Measurements from ENCODE around the gene PLPP6.
"Not testable (repeated sequence)": the region's sequence is repeated elsewhere in the genome, so short reads cannot be mapped to it uniquely, and the experiment has no call there.

PLPP6 gene

DNA sequence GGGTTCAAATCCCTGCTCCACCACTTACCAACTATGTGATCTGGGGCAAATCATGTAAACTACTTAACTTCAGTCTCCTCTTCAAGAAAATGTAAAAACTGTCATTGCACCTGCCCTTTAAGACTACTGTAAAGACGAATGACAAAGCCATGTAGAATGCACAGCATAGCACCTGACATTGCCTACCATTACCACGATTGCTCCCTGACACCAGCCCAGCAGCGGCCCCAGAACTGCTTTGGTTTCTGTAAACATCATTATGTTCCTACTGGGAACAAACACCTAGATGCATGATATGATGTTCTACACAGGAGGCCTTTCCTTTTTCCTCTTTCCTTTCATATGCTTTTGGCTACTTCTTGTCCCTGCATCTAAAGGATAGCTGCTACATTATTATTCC, 23.1 kb upstream of the PLPP6 start:
- no peak overlapping the region for H3K4me3 ChIP-seq (ENCODE audit: low read depth in 1 of 2, low read length in 2 of 2)
- H3K36me3 ChIP-seq (ENCODE audit: control insufficient read depth in 1 of 2, insufficient read depth in 2 of 2, low read length in 2 of 2), result peaks cover 0 to 2% of the 10 kb centered on the region in 2 donors
- no peaks in the 10 kb centered on the region for H3K27me3 ChIP-seq (ENCODE audit: control insufficient read depth in 1 of 2, insufficient read depth in 2 of 2, low read length in 2 of 2)
- H3K9ac ChIP-seq (ENCODE audit: low read depth in 1 of 2, low read length in 2 of 2), result no peak overlapping the region
- no peak overlapping the region for H3K27ac ChIP-seq (ENCODE audit: low read depth, low read length)
- H3K4me1 ChIP-seq (ENCODE audit: control insufficient read depth in 1 of 2, insufficient read depth in 2 of 2, low read length in 2 of 2), result no peaks in the 10 kb centered on the region
- H3K9me3 ChIP-seq (ENCODE audit: control insufficient read depth in 1 of 2, low read length in 2 of 2), result no peaks in the 10 kb centered on the region

DNA sequence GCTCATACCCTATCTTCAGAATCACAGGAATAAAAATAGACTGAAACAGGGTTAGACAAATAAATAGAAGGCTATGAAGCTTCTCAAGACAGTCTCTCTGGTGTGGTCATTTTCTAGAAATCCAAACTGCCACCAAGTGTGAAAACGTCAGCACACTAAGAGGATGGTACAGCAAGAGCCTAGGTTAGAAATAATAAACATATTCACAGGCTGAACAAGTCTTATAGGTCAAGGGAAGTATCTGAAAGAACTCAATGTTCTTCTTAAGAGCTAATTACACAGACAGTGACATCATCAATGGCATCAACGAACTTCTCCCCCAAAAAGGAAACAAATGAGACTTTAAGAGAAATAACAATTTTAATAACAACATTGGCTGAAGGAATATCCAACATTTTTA, 22.7 kb upstream of the PLPP6 start:
- no peak overlapping the region for H3K4me3 ChIP-seq (ENCODE audit: low read depth in 1 of 2, low read length in 2 of 2)
- no peaks in the 10 kb centered on the region for H3K4me1 ChIP-seq (ENCODE audit: control insufficient read depth in 1 of 2, insufficient read depth in 2 of 2, low read length in 2 of 2)
- no peak overlapping the region for H3K9ac ChIP-seq (ENCODE audit: low read depth in 1 of 2, low read length in 2 of 2)
- no peaks in the 10 kb centered on the region for H3K9me3 ChIP-seq (ENCODE audit: control insufficient read depth in 1 of 2, low read length in 2 of 2)
- H3K36me3 ChIP-seq (ENCODE audit: control insufficient read depth in 1 of 2, insufficient read depth in 2 of 2, low read length in 2 of 2), result peaks cover 0 to 2% of the 10 kb centered on the region in 2 donors
- no peaks in the 10 kb centered on the region for H3K27me3 ChIP-seq (ENCODE audit: control insufficient read depth in 1 of 2, insufficient read depth in 2 of 2, low read length in 2 of 2)
- H3K27ac ChIP-seq (ENCODE audit: low read depth, low read length), result no peak overlapping the region

DNA sequence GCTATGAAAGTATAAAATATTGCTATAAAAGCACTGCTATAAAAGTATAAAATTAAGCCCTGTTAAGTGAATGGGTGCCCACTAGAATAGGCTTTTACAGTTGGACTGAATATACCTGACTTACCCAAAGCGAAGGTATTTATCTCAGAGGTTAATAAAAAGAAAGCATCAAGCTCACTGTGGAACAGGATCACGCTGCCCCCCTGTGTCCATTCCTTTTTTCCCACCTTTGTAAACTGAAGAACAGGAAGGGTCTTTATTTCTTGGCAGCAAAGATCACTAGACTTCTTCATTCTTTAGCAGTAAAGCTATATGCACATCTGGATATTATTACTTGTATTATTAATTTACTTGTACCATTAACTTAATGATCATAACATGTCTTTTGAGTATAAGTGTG, 22.1 kb upstream of the PLPP6 start:
- H3K27me3 ChIP-seq (ENCODE audit: control insufficient read depth in 1 of 2, insufficient read depth in 2 of 2, low read length in 2 of 2), result no peaks in the 10 kb centered on the region
- H3K9me3 ChIP-seq (ENCODE audit: control insufficient read depth in 1 of 2, low read length in 2 of 2), result no peaks in the 10 kb centered on the region
- H3K27ac ChIP-seq (ENCODE audit: low read depth, low read length), result no peak overlapping the region
- H3K36me3 ChIP-seq (ENCODE audit: control insufficient read depth in 1 of 2, insufficient read depth in 2 of 2, low read length in 2 of 2), result peaks cover 0 to 2% of the 10 kb centered on the region in 2 donors
- H3K9ac ChIP-seq (ENCODE audit: low read depth in 1 of 2, low read length in 2 of 2), result no peak overlapping the region
- H3K4me3 ChIP-seq (ENCODE audit: low read depth in 1 of 2, low read length in 2 of 2), result no peak overlapping the region
- no peaks in the 10 kb centered on the region for H3K4me1 ChIP-seq (ENCODE audit: control insufficient read depth in 1 of 2, insufficient read depth in 2 of 2, low read length in 2 of 2)

DNA sequence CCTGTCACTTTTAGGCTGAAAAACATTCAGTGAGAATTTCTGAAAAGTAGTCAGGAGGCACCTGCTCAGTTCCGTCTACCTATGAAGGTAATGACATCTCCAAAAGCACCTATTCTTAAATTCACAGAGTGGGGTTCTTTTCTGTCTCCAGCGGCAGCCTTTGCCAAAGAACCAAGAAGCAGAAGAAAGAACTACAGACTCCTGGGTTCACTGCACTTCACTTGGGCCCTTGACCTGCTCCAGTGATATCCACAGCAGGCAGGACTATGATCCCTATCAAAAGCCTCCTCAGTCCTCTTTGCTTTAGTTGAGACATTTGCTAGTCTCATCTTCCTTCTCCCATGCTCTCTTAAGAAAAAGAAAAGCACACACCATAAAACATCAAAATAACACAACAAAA, 19.7 kb upstream of the PLPP6 start:
- no peak overlapping the region for H3K9ac ChIP-seq (ENCODE audit: low read depth in 1 of 2, low read length in 2 of 2)
- H3K9me3 ChIP-seq (ENCODE audit: control insufficient read depth in 1 of 2, low read length in 2 of 2), result no peaks in the 10 kb centered on the region
- no peaks in the 10 kb centered on the region for H3K4me1 ChIP-seq (ENCODE audit: control insufficient read depth in 1 of 2, insufficient read depth in 2 of 2, low read length in 2 of 2)

DNA sequence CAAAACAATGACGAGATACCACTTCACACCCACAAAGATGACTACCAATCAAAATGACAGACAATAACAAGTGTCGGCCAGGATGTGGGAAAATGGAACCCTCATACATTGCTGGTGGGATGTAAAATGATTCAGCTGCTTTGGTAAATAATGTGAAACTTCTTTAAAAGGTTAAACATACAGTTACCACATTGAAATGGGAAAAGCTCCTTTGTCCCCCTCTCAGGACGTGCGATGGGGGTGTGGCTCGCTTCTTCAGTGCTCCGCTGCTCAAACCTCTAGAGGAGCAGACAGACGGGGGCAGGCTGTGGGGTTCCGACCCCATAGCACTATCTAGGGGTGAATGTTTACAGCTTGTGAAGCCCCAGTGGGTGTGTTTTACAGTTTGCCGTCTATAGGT, 8.0 kb upstream of the PLPP6 start:
- H3K27ac ChIP-seq (ENCODE audit: low read depth, low read length), result no peak overlapping the region
- no peaks in the 10 kb centered on the region for H3K27me3 ChIP-seq (ENCODE audit: control insufficient read depth in 1 of 2, insufficient read depth in 2 of 2, low read length in 2 of 2)
- no peak overlapping the region for H3K4me3 ChIP-seq (ENCODE audit: low read depth in 1 of 2, low read length in 2 of 2)
- H3K9me3 ChIP-seq (ENCODE audit: control insufficient read depth in 1 of 2, low read length in 2 of 2), result no peaks in the 10 kb centered on the region
- H3K9ac ChIP-seq (ENCODE audit: low read depth in 1 of 2, low read length in 2 of 2), result no peak overlapping the region
- peaks cover 0 to 15% of the 10 kb centered on the region in 2 donors for H3K36me3 ChIP-seq (ENCODE audit: control insufficient read depth in 1 of 2, insufficient read depth in 2 of 2, low read length in 2 of 2)
- H3K4me1 ChIP-seq (ENCODE audit: control insufficient read depth in 1 of 2, insufficient read depth in 2 of 2, low read length in 2 of 2), result no peaks in the 10 kb centered on the region

More for the DNA sequence above, 19.7 kb upstream of the PLPP6 start:
- no peaks in the 10 kb centered on the region for H3K27me3 ChIP-seq (ENCODE audit: control insufficient read depth in 1 of 2, insufficient read depth in 2 of 2, low read length in 2 of 2)
- peaks cover 0 to 2% of the 10 kb centered on the region in 2 donors for H3K36me3 ChIP-seq (ENCODE audit: control insufficient read depth in 1 of 2, insufficient read depth in 2 of 2, low read length in 2 of 2)
- H3K27ac ChIP-seq (ENCODE audit: low read depth, low read length), result no peak overlapping the region
- H3K4me3 ChIP-seq (ENCODE audit: low read depth in 1 of 2, low read length in 2 of 2), result no peak overlapping the region

DNA sequence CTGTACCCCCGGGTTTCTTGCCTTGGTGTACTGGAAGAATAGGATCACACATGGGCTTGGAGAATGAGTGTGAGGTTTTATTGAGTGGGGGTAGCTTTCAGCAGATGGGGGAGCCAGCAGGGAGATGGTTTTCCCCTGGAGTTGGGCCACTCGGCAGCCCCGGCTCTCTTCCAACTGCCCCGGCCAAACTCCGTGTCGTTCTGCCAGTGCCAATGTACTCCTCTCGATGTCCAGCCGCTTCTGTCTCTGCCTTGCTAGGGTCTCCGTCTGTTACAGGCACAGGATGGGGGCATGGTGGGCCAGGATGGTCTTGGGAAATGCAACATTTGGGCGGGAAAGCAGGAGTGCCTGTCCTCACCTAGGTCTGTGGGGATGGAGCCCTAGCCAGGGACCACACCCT, 7.6 kb upstream of the PLPP6 start:
- Histone ChIP-seq H3K4me3 (ENCODE audit: low read depth in 1 of 2, low read length in 2 of 2) (no peak overlapping the region), H3K27ac (ENCODE audit: low read depth, low read length) (no peak overlapping the region), H3K36me3 (ENCODE audit: control insufficient read depth in 1 of 2, insufficient read depth in 2 of 2, low read length in 2 of 2) (peaks cover 0 to 15% of the 10 kb centered on the region in 2 donors), H3K9ac (ENCODE audit: low read depth in 1 of 2, low read length in 2 of 2) (no peak overlapping the region), H3K27me3 (ENCODE audit: control insufficient read depth in 1 of 2, insufficient read depth in 2 of 2, low read length in 2 of 2) (no peaks in the 10 kb centered on the region), H3K9me3 (ENCODE audit: control insufficient read depth in 1 of 2, low read length in 2 of 2) (no peaks in the 10 kb centered on the region), H3K4me1 (ENCODE audit: control insufficient read depth in 1 of 2, insufficient read depth in 2 of 2, low read length in 2 of 2) (no peaks in the 10 kb centered on the region)

DNA sequence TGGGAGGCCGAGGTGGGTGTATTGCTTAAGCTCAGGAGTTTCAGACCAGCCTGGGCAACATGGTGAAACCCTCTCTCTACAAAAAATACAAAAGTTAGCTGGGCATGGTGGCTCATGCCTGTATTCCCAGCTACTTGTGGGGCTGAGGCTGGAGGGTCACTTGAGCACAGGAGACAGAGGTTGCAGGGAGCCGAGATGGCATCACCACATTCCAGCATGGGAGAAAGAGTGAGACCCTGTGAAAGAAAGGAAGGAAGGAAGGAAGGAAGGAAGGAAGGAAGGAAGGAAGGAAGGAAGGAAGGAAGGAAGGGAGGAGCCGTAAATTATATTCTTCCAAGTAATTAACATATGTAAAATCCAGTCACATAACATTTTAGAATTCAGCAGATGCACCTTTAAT, 5.9 kb upstream of the PLPP6 start:
- H3K27me3 ChIP-seq (ENCODE audit: control insufficient read depth in 1 of 2, insufficient read depth in 2 of 2, low read length in 2 of 2); H3K27ac ChIP-seq (ENCODE audit: low read depth, low read length); H3K9me3 ChIP-seq (ENCODE audit: control insufficient read depth in 1 of 2, low read length in 2 of 2); H3K4me3 ChIP-seq (ENCODE audit: low read depth in 1 of 2, low read length in 2 of 2); H3K9ac ChIP-seq (ENCODE audit: low read depth in 1 of 2, low read length in 2 of 2); H3K4me1 ChIP-seq (ENCODE audit: control insufficient read depth in 1 of 2, insufficient read depth in 2 of 2, low read length in 2 of 2): not testable (repeated sequence)
- H3K36me3 ChIP-seq (ENCODE audit: control insufficient read depth in 1 of 2, insufficient read depth in 2 of 2, low read length in 2 of 2), result peaks cover 0 to 15% of the 10 kb centered on the region in 2 donors

DNA sequence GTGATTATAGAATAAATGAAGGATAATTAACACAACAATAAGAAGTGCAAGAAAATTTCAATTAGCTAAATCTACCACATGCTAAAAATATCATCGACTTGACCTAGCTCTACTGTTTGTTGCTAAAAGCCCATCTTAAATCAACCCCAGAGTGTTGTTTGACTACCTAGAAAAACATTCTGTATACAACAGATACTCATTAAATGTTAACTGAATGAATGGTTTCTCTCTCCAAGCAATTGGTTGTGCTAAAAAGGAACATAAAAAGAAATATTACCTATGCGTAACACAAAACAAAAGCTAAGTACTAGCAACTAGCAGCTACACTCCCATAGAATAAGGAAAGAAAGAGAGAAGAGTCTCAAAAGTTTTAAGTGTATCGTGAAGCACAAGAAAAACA, 5.5 kb upstream of the PLPP6 start:
- Histone ChIP-seq H3K27me3 (ENCODE audit: control insufficient read depth in 1 of 2, insufficient read depth in 2 of 2, low read length in 2 of 2) (no peaks in the 10 kb centered on the region), H3K9me3 (ENCODE audit: control insufficient read depth in 1 of 2, low read length in 2 of 2) (no peaks in the 10 kb centered on the region), H3K4me1 (ENCODE audit: control insufficient read depth in 1 of 2, insufficient read depth in 2 of 2, low read length in 2 of 2) (peaks cover 0 to 3% of the 10 kb centered on the region in 2 donors), H3K27ac (ENCODE audit: low read depth, low read length) (no peak overlapping the region), H3K4me3 (ENCODE audit: low read depth in 1 of 2, low read length in 2 of 2) (no peak overlapping the region), H3K36me3 (ENCODE audit: control insufficient read depth in 1 of 2, insufficient read depth in 2 of 2, low read length in 2 of 2) (peaks cover 0 to 15% of the 10 kb centered on the region in 2 donors), H3K9ac (ENCODE audit: low read depth in 1 of 2, low read length in 2 of 2) (no peak overlapping the region)

DNA sequence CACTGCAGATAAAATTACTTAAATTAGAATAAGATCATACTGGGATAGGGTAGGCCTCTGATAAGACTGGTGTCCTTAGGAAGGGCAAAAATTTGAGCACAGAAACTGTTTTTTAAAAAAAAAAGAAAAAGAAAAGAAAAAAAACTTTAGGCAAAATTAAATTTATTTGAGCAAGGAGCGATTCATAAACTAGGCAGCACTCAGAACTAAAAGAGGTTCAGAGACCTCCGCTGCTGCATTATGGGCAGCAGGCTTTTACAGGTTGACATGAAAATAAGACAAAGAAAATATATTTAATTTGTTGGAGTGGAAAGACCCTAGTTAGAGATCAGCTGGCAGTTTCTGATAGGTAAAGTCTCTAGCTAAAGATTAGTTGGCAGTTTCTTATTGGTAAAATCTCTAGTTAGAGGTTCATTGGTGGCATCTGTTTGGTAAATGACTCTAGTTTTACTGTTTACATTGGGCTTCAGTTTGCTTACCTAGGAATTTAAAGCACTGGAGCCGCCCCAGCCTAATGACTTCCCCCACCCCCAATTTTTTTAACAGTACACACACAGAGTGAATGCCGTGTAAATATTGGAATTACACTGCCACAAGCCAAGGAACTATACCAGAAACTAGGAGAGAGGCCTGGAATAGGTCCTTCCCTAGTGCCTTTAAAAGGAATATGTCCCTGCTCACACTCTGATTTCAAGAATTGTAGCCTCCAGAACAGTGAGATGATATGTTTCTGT, 4.5 kb upstream of the PLPP6 start:
- Histone ChIP-seq H3K9ac (ENCODE audit: low read depth in 1 of 2, low read length in 2 of 2) (no peak overlapping the region), H3K27me3 (ENCODE audit: control insufficient read depth in 1 of 2, insufficient read depth in 2 of 2, low read length in 2 of 2) (no peaks in the 10 kb centered on the region), H3K4me1 (ENCODE audit: control insufficient read depth in 1 of 2, insufficient read depth in 2 of 2, low read length in 2 of 2) (peaks cover under 1 to 5% of the 10 kb centered on the region in 2 donors), H3K9me3 (ENCODE audit: control insufficient read depth in 1 of 2, low read length in 2 of 2) (no peaks in the 10 kb centered on the region), H3K4me3 (ENCODE audit: low read depth in 1 of 2, low read length in 2 of 2) (no peak overlapping the region), H3K27ac (ENCODE audit: low read depth, low read length) (no peak overlapping the region), H3K36me3 (ENCODE audit: control insufficient read depth in 1 of 2, insufficient read depth in 2 of 2, low read length in 2 of 2) (peaks cover 0 to 15% of the 10 kb centered on the region in 2 donors)

DNA sequence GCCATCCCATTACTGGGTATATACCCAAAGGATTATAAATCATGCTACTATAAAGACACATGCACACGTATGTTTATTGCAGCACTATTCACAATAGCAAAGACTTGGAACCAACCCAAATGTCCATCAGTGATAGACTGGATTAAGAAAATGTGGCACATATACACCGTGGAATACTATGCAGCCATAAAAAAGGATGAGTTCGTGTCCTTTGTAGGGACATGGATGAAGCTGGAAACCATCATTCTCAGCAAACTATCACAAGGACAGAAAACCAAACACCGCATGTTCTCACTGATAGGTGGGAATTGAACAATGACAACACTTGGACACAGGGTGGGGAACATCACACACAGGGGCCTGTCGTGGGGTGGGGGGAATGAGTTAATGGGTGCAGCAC, 1.4 kb upstream of the PLPP6 start:
- H3K36me3 ChIP-seq (ENCODE audit: control insufficient read depth in 1 of 2, insufficient read depth in 2 of 2, low read length in 2 of 2); H3K4me3 ChIP-seq (ENCODE audit: low read depth in 1 of 2, low read length in 2 of 2); H3K9me3 ChIP-seq (ENCODE audit: control insufficient read depth in 1 of 2, low read length in 2 of 2); H3K27me3 ChIP-seq (ENCODE audit: control insufficient read depth in 1 of 2, insufficient read depth in 2 of 2, low read length in 2 of 2); H3K27ac ChIP-seq (ENCODE audit: low read depth, low read length); H3K9ac ChIP-seq (ENCODE audit: low read depth in 1 of 2, low read length in 2 of 2): not testable (repeated sequence)
- peaks cover 28 to 35% of the 10 kb centered on the region in 2 donors for H3K4me1 ChIP-seq (ENCODE audit: control insufficient read depth in 1 of 2, insufficient read depth in 2 of 2, low read length in 2 of 2)
